ENCODE data around the gene SHLD1.

SHLD1 gene

GRCh38 chr20:5844063-5844681 lies 94.0 kb downstream of the SHLD1 start:
- H3K27ac ChIP-seq: no peak overlapping the region
- no peak for TF ChIP-seq CTCF (IDR thresholded peaks at IDR 0.05; ENCODE audit: low read depth, low read length)
- H3K9me3 ChIP-seq (ENCODE audit: severe bottlenecking): no peaks in the 10 kb centered on the region
- DNase-seq: no peak
- no peak overlapping the region for H3K4me3 ChIP-seq (ENCODE audit: low read depth, low read length)
- no peaks in the 10 kb centered on the region for H3K27me3 ChIP-seq (ENCODE audit: insufficient read depth, low read depth, severe bottlenecking)
- no peaks in the 10 kb centered on the region for H3K36me3 ChIP-seq

GRCh38 chr20:5845681-5846615 lies 95.7 kb downstream of the SHLD1 start:
- Histone ChIP-seq H3K4me3 (ENCODE audit: low read depth, low read length) (no peak overlapping the region), H3K27ac (peak overlapping the region; percentile 44; the same call in 1 of the 2 replicates), H3K9me3 (ENCODE audit: severe bottlenecking) (no peaks in the 10 kb centered on the region), H3K36me3 (no peaks in the 10 kb centered on the region), H3K27me3 (ENCODE audit: insufficient read depth, low read depth, severe bottlenecking) (no peaks in the 10 kb centered on the region)
- no peak for TF ChIP-seq CTCF (IDR thresholded peaks at IDR 0.05; ENCODE audit: low read depth, low read length)
- no peak for DNase-seq

- DNase-seq: no peak
- Histone ChIP-seq H3K4me3 (ENCODE audit: low read depth, low read length) (no peak overlapping the region), H3K27ac (no peak overlapping the region), H3K36me3 (no peaks in the 10 kb centered on the region), H3K9me3 (ENCODE audit: severe bottlenecking) (no peaks in the 10 kb centered on the region), H3K27me3 (ENCODE audit: insufficient read depth, low read depth, severe bottlenecking) (no peaks in the 10 kb centered on the region)
- no peak for TF ChIP-seq CTCF (IDR thresholded peaks at IDR 0.05; ENCODE audit: low read depth, low read length)
These were observed 98.7 kb downstream of the SHLD1 start for GRCh38 chr20:5848711-5849505.

GRCh38 chr20:5855939-5856338 lies 105.7 kb downstream of the SHLD1 start:
- Histone ChIP-seq H3K27me3 (ENCODE audit: insufficient read depth, low read depth, severe bottlenecking) (no peaks in the 10 kb centered on the region), H3K9me3 (ENCODE audit: severe bottlenecking) (no peaks in the 10 kb centered on the region), H3K27ac (no peak overlapping the region), H3K36me3 (no peaks in the 10 kb centered on the region), H3K4me3 (ENCODE audit: low read depth, low read length) (no peak overlapping the region)
- TF ChIP-seq CTCF (IDR thresholded peaks at IDR 0.05; ENCODE audit: low read depth, low read length): no peak
- no peak for DNase-seq

GRCh38 chr20:5859608-5860007 lies 109.4 kb downstream of the SHLD1 start:
- Histone ChIP-seq H3K36me3 (no peaks in the 10 kb centered on the region), H3K4me3 (ENCODE audit: low read depth, low read length) (no peak overlapping the region), H3K27me3 (ENCODE audit: insufficient read depth, low read depth, severe bottlenecking) (no peaks in the 10 kb centered on the region), H3K27ac (no peak overlapping the region), H3K9me3 (ENCODE audit: severe bottlenecking) (no peaks in the 10 kb centered on the region)
- TF ChIP-seq CTCF (IDR thresholded peaks at IDR 0.05; ENCODE audit: low read depth, low read length): no peak
- no peak for DNase-seq

Data from WERI-Rb-1 (cell line).